ENCODE data around the gene PLPPR1.

- no peak for TF ChIP-seq CTCF (IDR thresholded peaks at IDR 0.05)
- no peak for TF ChIP-seq EP300 (IDR thresholded peaks at IDR 0.05)
- TF ChIP-seq POLR2A (IDR thresholded peaks at IDR 0.05), result no peak
- no peak for TF ChIP-seq POLR2AphosphoS5 (IDR thresholded peaks at IDR 0.05)
Observed at GRCh38 chr9:101073122-101073521, 44.6 kb downstream of the PLPPR1 start.

Measured in gastroesophageal sphincter (tissue), 3 donors.